NCI-H460 (cell line): ENCODE results near the gene LRMDA. TPM values are rescaled to one million over a fixed set of nuclear protein-coding genes. Genes with fewer than 3 reads are reported as not detected.

Source experiments
- DNase-seq: peaks from one replicate; pipeline ENCODE4 v3.0.0-alpha.2; 2016; ENCODE audit warnings: low read depth; ENCODE audit errors: extremely low read depth
- total RNA-seq: library from RNA; depleted of rRNA; stranded (reverse); fragments of >200 nt; shearing (Covaris generic); gene quantifications from 2 replicates; pipeline ENCODE4 v1.2.3, GENCODE V29; 2014

The LRMDA gene
- total RNA-seq, 1 experiment from 2014 or later = 0.99 TPM

- DNase-seq = no peak
These were observed 765.9 kb downstream of the LRMDA start for GRCh38 chr10:76197293-76197692.

- DNase-seq = no peak
These were observed 767.0 kb downstream of the LRMDA start for GRCh38 chr10:76198287-76199035.

- no peak for DNase-seq
These were observed 770.5 kb downstream of the LRMDA start for GRCh38 chr10:76201962-76202361.

GRCh38 chr10:76202777-76203176 is 771.4 kb downstream of the LRMDA start:
- no peak for DNase-seq

GRCh38 chr10:76205361-76205760 is 773.9 kb downstream of the LRMDA start:
- DNase-seq = no peak

GRCh38 chr10:76206797-76207352 is 775.5 kb downstream of the LRMDA start:
- DNase-seq = no peak

GRCh38 chr10:76209135-76209534 is 777.7 kb downstream of the LRMDA start:
- no peak for DNase-seq

GRCh38 chr10:76210211-76210610 is 778.8 kb downstream of the LRMDA start:
- no peak for DNase-seq

GRCh38 chr10:76211691-76212090 is 780.3 kb downstream of the LRMDA start:
- DNase-seq = no peak

- DNase-seq = no peak
These were observed 782.5 kb downstream of the LRMDA start for GRCh38 chr10:76213876-76214275.

GRCh38 chr10:76218035-76218434 is 786.6 kb downstream of the LRMDA start:
- no peak for DNase-seq

- no peak for DNase-seq
These were observed 797.9 kb downstream of the LRMDA start for GRCh38 chr10:76229341-76229740.

- no peak for DNase-seq
These were observed 799.5 kb downstream of the LRMDA start for GRCh38 chr10:76230921-76231285.

GRCh38 chr10:76231286-76231934 is 800.0 kb downstream of the LRMDA start:
- no peak for DNase-seq

GRCh38 chr10:76234499-76235226 is 803.2 kb downstream of the LRMDA start:
- no peak for DNase-seq

GRCh38 chr10:76236356-76236755 is 804.9 kb downstream of the LRMDA start:
- DNase-seq = no peak

GRCh38 chr10:76242956-76243355 is 811.5 kb downstream of the LRMDA start:
- DNase-seq = no peak

- DNase-seq = no peak
These were observed 812.8 kb downstream of the LRMDA start for GRCh38 chr10:76244061-76244686.

- DNase-seq = no peak
These were observed 814.6 kb downstream of the LRMDA start for GRCh38 chr10:76245951-76246495.

GRCh38 chr10:76248649-76249200 is 817.3 kb downstream of the LRMDA start:
- no peak for DNase-seq
